Osteoblast (primary cell): Measurements from ENCODE around the gene USP16. TPM values are rescaled to one million over a fixed set of nuclear protein-coding genes. Genes with fewer than 3 reads are reported as not detected.

Experiments used
- DNase-seq: peaks from one replicate; pipeline ENCODE4 v3.0.0; 2011; ENCODE audit warnings: low spot score, mixed read lengths; ENCODE audit not compliant: insufficient read length; ENCODE audit errors: missing footprints
- H2AFZ ChIP-seq: 2 replicates; pipeline ENCODE4 v1.6.0; 2011; ENCODE audit warnings: mild to moderate bottlenecking, low read length
- H3K27ac ChIP-seq: 2 replicates; pipeline ENCODE4 v1.5.1; 2011; ENCODE audit warnings: mild to moderate bottlenecking, low read depth, low read length, moderate library complexity
- H3K27me3 ChIP-seq: 2 replicates; pipeline ENCODE4 v1.6.0; 2012; ENCODE audit warnings: mild to moderate bottlenecking, control low read depth, inconsistent platforms, low read length, moderate library complexity; ENCODE audit not compliant: insufficient read depth
- H3K36me3 ChIP-seq: 2 replicates; pipeline ENCODE4 v1.5.1; 2011; ENCODE audit warnings: mild to moderate bottlenecking, low read length, control low read depth, moderate library complexity; ENCODE audit not compliant: insufficient read depth
- H3K4me1 ChIP-seq: 2 replicates; pipeline ENCODE4 v1.5.1; 2011; ENCODE audit warnings: mild to moderate bottlenecking, low read length, control low read depth, moderate library complexity; ENCODE audit not compliant: insufficient read depth
- H3K4me2 ChIP-seq: 2 replicates; pipeline ENCODE4 v1.6.0; 2011; ENCODE audit warnings: mild to moderate bottlenecking, low read length; ENCODE audit not compliant: insufficient read depth
- H3K4me3 ChIP-seq: fragments of 200-600 bp; sonication (generic); 3 replicates; pipeline ENCODE4 v1.5.1; 2012; ENCODE audit warnings: mild to moderate bottlenecking, low read length, inconsistent platforms; ENCODE audit not compliant: insufficient read depth
- H3K79me2 ChIP-seq: 2 replicates; pipeline ENCODE4 v1.6.0; 2012; ENCODE audit warnings: mild to moderate bottlenecking, low read length, control low read depth, inconsistent platforms; ENCODE audit not compliant: insufficient read depth
- H3K9me3 ChIP-seq: 2 replicates; pipeline ENCODE4 v1.5.1; 2011; ENCODE audit warnings: low read depth, low read length, control low read depth
- H4K20me1 ChIP-seq: 2 replicates; pipeline ENCODE4 v1.6.0; 2012; ENCODE audit warnings: mild to moderate bottlenecking, low read length, control low read depth; ENCODE audit not compliant: insufficient read depth
- total RNA-seq: library from RNA; depleted of rRNA; stranded (reverse); fragments of >200 nt; gene quantifications from 2 replicates; pipeline ENCODE4 v1.2.3, GENCODE V29; 2012
- TF ChIP-seq, protein P1 (sequence below): IDR thresholded peaks from 2 replicates; pipeline ENCODE4 v1.5.1; 2011; ENCODE audit warnings: mild to moderate bottlenecking, low read depth, low read length, moderate library complexity; ENCODE audit errors: extremely low read depth

Gene USP16
- total RNA-seq, 1 donor = 47.4 TPM

DNA sequence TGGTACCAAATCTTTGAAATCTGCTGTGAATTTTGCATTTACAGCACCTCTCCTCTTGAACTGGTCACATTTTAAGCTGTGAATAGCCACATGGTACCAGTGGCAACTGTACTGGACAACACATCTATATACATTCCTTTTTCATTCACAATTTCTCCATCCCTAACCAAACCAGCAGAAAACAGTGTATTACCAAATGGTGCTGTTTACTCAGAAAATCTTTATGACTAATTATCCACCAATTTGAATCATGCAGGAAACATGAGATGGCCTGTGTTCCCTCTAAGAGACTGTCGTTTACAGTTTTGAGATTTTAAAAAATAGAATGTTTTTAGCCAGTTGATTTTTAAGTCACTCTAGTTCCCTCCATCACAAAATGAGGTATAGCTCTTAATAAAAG is 66.6 kb downstream of the USP16 start:
- Histone ChIP-seq H3K9me3 (no peaks in the 10 kb centered on the region), H3K36me3 (no peaks in the 10 kb centered on the region), H3K79me2 (no peaks in the 10 kb centered on the region), H3K27me3 (no peaks in the 10 kb centered on the region), H3K27ac (peak overlapping the region; percentile 77), H4K20me1 (no peaks in the 10 kb centered on the region), H3K4me1 (peaks cover 31% of the 10 kb centered on the region), H3K4me2 (peak overlapping the region; percentile 8), H2AFZ (no peak overlapping the region), H3K4me3 (no peak overlapping the region)
- TF ChIP-seq, protein P1, sequence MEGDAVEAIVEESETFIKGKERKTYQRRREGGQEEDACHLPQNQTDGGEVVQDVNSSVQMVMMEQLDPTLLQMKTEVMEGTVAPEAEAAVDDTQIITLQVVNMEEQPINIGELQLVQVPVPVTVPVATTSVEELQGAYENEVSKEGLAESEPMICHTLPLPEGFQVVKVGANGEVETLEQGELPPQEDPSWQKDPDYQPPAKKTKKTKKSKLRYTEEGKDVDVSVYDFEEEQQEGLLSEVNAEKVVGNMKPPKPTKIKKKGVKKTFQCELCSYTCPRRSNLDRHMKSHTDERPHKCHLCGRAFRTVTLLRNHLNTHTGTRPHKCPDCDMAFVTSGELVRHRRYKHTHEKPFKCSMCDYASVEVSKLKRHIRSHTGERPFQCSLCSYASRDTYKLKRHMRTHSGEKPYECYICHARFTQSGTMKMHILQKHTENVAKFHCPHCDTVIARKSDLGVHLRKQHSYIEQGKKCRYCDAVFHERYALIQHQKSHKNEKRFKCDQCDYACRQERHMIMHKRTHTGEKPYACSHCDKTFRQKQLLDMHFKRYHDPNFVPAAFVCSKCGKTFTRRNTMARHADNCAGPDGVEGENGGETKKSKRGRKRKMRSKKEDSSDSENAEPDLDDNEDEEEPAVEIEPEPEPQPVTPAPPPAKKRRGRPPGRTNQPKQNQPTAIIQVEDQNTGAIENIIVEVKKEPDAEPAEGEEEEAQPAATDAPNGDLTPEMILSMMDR = no peak
- peak; percentile 81 for DNase-seq

DNA sequence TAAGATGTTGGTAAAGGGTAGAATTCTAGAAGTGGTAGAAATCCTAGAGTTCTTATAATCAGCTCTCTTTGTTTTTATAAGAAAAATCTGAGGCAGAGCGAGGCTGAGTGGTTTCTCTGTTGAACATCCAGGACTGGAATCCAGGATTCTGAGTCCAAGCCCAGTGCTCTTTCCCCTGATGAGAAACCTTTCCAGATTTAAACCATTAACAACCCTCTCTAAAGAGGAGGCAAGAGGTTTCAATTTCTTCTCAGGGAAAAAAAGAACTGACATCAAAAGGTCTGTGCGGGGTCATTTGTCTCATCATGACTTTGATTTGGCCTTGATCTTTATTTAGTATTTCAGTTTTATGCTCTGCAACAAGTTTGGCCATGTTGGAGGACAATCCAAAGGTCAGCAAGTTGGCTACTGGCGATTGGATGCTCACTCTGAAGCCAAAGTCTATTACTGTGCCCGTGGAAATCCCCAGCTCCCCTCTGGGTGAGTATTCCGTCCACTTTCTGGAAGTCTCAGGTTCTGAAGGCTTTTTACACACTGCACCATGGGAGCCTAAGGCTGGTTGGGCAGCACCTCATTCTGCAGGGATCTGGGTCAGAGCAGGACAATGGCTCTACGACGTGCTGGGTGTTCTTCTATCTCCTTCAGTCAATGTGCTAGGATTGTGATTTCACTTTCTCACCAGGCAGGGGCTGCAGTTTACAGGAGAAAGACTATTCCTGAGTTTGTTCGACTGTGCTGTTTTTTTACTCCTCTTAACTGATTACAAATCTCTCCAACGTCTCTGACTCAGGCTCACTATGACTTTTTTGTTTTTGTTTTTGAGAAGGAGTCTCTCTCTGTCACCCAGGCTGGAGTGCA is 67.9 kb downstream of the USP16 start:
- peak overlapping the region; percentile 49 for H3K4me2 ChIP-seq
- H3K27ac ChIP-seq = peak overlapping the region; percentile 77
- no peaks in the 10 kb centered on the region for H3K79me2 ChIP-seq
- DNase-seq = peak; percentile 75
- peak overlapping the region; percentile 20 for H2AFZ ChIP-seq
- H3K4me3 ChIP-seq = no peak overlapping the region
- H3K36me3 ChIP-seq = no peaks in the 10 kb centered on the region
- H3K9me3 ChIP-seq = no peaks in the 10 kb centered on the region
- no peaks in the 10 kb centered on the region for H3K27me3 ChIP-seq
- no peaks in the 10 kb centered on the region for H4K20me1 ChIP-seq
- H3K4me1 ChIP-seq = peaks cover 31% of the 10 kb centered on the region
- TF ChIP-seq, protein P1 = peak; percentile 28

DNA sequence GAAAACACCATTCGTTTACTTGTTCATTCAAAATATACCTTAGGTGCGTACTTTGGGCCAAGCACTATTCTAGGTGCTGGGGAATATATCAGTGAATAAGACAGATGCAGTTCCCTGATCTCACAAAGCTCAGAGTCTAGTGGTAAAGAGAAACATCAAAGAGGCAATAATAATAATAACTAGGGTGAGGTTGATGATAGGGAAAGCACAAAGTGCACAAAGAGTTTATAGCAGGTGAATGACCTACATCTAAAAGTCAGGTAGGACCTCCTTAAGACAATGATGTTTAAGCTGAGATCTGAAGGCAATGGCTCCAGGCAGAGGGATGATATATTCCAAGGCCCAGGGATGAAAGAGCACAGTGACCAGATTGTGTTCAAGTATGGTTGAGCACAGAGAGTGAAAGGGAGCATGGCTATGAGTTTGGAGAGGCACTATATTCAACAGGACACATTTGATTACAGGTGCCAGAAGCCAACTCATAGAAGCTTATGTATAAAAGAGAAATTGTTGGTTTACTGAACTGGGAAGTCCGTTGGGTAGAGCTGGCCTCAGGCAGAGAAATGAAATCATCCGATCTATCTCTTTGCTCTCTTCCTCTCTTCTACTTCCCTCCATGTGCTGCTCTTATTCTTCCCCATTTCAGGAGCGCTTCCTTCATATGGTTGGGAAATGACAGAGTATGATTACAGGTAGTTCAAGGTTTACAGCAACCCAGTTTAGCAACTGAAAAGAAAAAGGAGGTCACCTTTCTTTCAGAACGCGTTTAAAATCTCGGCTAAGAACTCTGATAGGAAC is 71.9 kb downstream of the USP16 start:
- Histone ChIP-seq H4K20me1 (no peaks in the 10 kb centered on the region), H3K27me3 (no peaks in the 10 kb centered on the region), H3K4me3 (no peak overlapping the region), H2AFZ (no peak overlapping the region), H3K4me2 (no peak overlapping the region), H3K36me3 (no peaks in the 10 kb centered on the region), H3K27ac (no peak overlapping the region), H3K79me2 (no peaks in the 10 kb centered on the region), H3K9me3 (no peaks in the 10 kb centered on the region), H3K4me1 (peaks cover 29% of the 10 kb centered on the region)
- TF ChIP-seq, protein P1 = no peak
- DNase-seq = no peak

DNA sequence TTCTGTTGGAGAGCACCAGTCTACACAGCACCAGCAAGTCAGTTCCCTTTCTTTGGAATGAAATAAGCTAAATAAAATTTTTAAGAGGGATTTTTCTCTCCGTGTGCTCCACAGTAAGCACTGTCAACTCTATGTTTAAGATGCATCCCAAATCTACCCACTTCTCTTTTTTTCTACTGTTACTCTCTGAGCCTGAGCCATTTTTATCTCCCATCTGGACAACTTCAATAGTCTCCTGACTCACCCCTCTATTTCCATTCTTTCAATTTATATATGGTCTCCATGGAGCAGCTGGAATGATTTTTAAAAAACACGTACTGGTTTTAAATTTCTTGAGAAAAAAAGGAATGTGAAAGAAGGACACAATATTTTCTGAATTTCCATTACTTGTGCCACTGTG is 73.7 kb downstream of the USP16 start:
- no peaks in the 10 kb centered on the region for H3K9me3 ChIP-seq
- no peaks in the 10 kb centered on the region for H4K20me1 ChIP-seq
- H2AFZ ChIP-seq = no peak overlapping the region
- peak; percentile 79 for DNase-seq
- no peaks in the 10 kb centered on the region for H3K27me3 ChIP-seq
- TF ChIP-seq, protein P1 = no peak
- no peaks in the 10 kb centered on the region for H3K79me2 ChIP-seq
- no peak overlapping the region for H3K27ac ChIP-seq
- H3K4me2 ChIP-seq = no peak overlapping the region
- H3K4me1 ChIP-seq = peaks cover 13% of the 10 kb centered on the region
- H3K4me3 ChIP-seq = no peak overlapping the region
- H3K36me3 ChIP-seq = no peaks in the 10 kb centered on the region
